ENCODE data around the gene SH3PXD2A.

DNA sequence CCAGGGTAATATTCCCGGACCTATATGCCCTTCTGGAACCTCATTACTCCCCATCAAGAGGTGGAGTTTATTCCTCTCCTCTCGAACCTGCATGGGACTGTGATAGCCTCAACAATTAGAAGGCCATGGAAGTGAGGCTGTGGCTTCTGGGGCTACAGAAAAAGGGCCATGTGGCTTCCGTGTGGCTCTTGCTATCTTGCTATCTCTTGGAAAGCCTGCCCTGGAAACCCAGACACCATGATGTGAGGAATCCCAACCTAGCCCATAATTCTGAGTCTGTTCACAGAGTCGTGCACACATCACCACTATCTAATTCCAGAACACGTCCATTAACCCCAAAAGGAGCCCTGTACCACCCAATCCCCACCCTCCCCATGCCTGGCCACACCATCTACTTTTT, 20.8 kb upstream of the SH3PXD2A start:
- TF ChIP-seq, protein P1, sequence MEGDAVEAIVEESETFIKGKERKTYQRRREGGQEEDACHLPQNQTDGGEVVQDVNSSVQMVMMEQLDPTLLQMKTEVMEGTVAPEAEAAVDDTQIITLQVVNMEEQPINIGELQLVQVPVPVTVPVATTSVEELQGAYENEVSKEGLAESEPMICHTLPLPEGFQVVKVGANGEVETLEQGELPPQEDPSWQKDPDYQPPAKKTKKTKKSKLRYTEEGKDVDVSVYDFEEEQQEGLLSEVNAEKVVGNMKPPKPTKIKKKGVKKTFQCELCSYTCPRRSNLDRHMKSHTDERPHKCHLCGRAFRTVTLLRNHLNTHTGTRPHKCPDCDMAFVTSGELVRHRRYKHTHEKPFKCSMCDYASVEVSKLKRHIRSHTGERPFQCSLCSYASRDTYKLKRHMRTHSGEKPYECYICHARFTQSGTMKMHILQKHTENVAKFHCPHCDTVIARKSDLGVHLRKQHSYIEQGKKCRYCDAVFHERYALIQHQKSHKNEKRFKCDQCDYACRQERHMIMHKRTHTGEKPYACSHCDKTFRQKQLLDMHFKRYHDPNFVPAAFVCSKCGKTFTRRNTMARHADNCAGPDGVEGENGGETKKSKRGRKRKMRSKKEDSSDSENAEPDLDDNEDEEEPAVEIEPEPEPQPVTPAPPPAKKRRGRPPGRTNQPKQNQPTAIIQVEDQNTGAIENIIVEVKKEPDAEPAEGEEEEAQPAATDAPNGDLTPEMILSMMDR (conservative IDR thresholded peaks at IDR 0.05; ENCODE audit: low read depth in 2 of 2): no peak
- no peak for TF ChIP-seq POLR2AphosphoS5 (IDR thresholded peaks at IDR 0.05; ENCODE audit: low read depth)
- TF ChIP-seq, protein P2, sequence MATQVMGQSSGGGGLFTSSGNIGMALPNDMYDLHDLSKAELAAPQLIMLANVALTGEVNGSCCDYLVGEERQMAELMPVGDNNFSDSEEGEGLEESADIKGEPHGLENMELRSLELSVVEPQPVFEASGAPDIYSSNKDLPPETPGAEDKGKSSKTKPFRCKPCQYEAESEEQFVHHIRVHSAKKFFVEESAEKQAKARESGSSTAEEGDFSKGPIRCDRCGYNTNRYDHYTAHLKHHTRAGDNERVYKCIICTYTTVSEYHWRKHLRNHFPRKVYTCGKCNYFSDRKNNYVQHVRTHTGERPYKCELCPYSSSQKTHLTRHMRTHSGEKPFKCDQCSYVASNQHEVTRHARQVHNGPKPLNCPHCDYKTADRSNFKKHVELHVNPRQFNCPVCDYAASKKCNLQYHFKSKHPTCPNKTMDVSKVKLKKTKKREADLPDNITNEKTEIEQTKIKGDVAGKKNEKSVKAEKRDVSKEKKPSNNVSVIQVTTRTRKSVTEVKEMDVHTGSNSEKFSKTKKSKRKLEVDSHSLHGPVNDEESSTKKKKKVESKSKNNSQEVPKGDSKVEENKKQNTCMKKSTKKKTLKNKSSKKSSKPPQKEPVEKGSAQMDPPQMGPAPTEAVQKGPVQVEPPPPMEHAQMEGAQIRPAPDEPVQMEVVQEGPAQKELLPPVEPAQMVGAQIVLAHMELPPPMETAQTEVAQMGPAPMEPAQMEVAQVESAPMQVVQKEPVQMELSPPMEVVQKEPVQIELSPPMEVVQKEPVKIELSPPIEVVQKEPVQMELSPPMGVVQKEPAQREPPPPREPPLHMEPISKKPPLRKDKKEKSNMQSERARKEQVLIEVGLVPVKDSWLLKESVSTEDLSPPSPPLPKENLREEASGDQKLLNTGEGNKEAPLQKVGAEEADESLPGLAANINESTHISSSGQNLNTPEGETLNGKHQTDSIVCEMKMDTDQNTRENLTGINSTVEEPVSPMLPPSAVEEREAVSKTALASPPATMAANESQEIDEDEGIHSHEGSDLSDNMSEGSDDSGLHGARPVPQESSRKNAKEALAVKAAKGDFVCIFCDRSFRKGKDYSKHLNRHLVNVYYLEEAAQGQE (IDR thresholded peaks at IDR 0.05; ENCODE audit: unreplicated experiment): no peak
